GM12872 (cell line): ENCODE results near the gene KIAA0586.

ENCODE experiments used
- CTCF ChIP-seq: IDR thresholded peaks from 3 replicates; pipeline ENCODE4 v1.5.1; 2011; ENCODE audit warnings: low read depth, mild to moderate bottlenecking, low read length, moderate library complexity; ENCODE audit not compliant: insufficient read depth

The KIAA0586 gene

GRCh38 chr14:58466459-58466858 is 38.9 kb downstream of the KIAA0586 start:
- TF ChIP-seq CTCF, result no peak

- TF ChIP-seq CTCF, result no peak
Measured at GRCh38 chr14:58467575-58467974, 40.1 kb downstream of the KIAA0586 start.

- no peak for TF ChIP-seq CTCF
Measured at GRCh38 chr14:58469309-58469708, 41.8 kb downstream of the KIAA0586 start.

- no peak for TF ChIP-seq CTCF
Measured at GRCh38 chr14:58476320-58476719, 48.8 kb downstream of the KIAA0586 start.

GRCh38 chr14:58477653-58478052 is 50.1 kb downstream of the KIAA0586 start:
- TF ChIP-seq CTCF, result no peak

- TF ChIP-seq CTCF, result no peak
Measured at GRCh38 chr14:58479975-58480374, 52.5 kb downstream of the KIAA0586 start.

GRCh38 chr14:58484176-58484575 is 56.7 kb downstream of the KIAA0586 start:
- TF ChIP-seq CTCF, result no peak

GRCh38 chr14:58488550-58488949 is 61.0 kb downstream of the KIAA0586 start:
- no peak for TF ChIP-seq CTCF
